MCF 10A (cell line): ENCODE data around the gene CPTP. TPM values are rescaled to one million over a fixed set of nuclear protein-coding genes. Genes with fewer than 3 reads are reported as not detected.
A peak's percentile ranks its signal among the peaks of the same experiment; 100 is the strongest.

Experiments
- BruUV-seq: library from RNA; stranded (reverse); fragments of 400-500 nt; replicated peaks from 2 replicates; lab custom pipeline; 2021; lab: Mats Ljungman, UMichigan
- CTCF ChIA-PET: fragments of 300-600 bp; sonication (Branson Sonifier 250); formaldehyde crosslinking; extraction: SDS; loops from one replicate; lab custom pipeline; 2021; ENCODE audit warnings: antibody characterized with exemption, inconsistent platforms; lab: Yijun Ruan, JAX
- POLR2A ChIA-PET: fragments of 300-600, 350-650 bp; sonication (Branson Sonifier 250); formaldehyde crosslinking; extraction: SDS; loops from one replicate; lab custom pipeline; 2020; ENCODE audit warnings: antibody characterized with exemption, inconsistent platforms; lab: Yijun Ruan, JAX
- DNase-seq: peaks from one replicate; pipeline ENCODE4 v3.0.0-alpha.2; 2018; ENCODE audit not compliant: unreplicated experiment
- H3K27ac Mint-ChIP-seq: one replicate; pipeline ENCODE4 v1.8.0; 2022; ENCODE audit warnings: mild to moderate bottlenecking, low read depth, mixed read lengths; ENCODE audit not compliant: unreplicated experiment
- H3K27me3 Mint-ChIP-seq: one replicate; pipeline ENCODE4 v1.8.0; 2022; ENCODE audit warnings: mixed read lengths; ENCODE audit not compliant: insufficient read depth, unreplicated experiment
- H3K36me3 Mint-ChIP-seq: one replicate; pipeline ENCODE4 v1.8.0; 2022; ENCODE audit warnings: mild to moderate bottlenecking, moderate library complexity, mixed read lengths; ENCODE audit not compliant: insufficient read depth, unreplicated experiment
- H3K4me1 Mint-ChIP-seq: one replicate; pipeline ENCODE4 v1.8.0; 2022; ENCODE audit warnings: mixed read lengths; ENCODE audit not compliant: insufficient read depth, unreplicated experiment
- H3K4me3 Mint-ChIP-seq: one replicate; pipeline ENCODE4 v1.8.0; 2022; ENCODE audit warnings: mild to moderate bottlenecking, moderate library complexity, mixed read lengths; ENCODE audit not compliant: unreplicated experiment
- H3K9me3 Mint-ChIP-seq: one replicate; pipeline ENCODE4 v1.8.0; 2022; ENCODE audit warnings: mixed read lengths; ENCODE audit not compliant: unreplicated experiment
- intact Hi-C: fragments of 100-400 bp; cut with micrococcal nuclease; formaldehyde crosslinking; loops from 2 replicates; pipeline ENCODE4 v1.14.1; 2022
- total RNA-seq: library from RNA; stranded (reverse); gene quantifications from 2 replicates; pipeline ENCODE4 v1.2.3, GENCODE V29; 2022
- TF ChIP-seq, protein P1 (sequence below): fragments of 200-600 bp; IDR thresholded peaks from one replicate; pipeline ENCODE4 v1.8.0; 2022; ENCODE audit warnings: antibody characterized with exemption, mild to moderate bottlenecking; ENCODE audit not compliant: unreplicated experiment

The CPTP gene
- total RNA-seq, 1 experiment from 2014 or later = 21.0 TPM

DNA sequence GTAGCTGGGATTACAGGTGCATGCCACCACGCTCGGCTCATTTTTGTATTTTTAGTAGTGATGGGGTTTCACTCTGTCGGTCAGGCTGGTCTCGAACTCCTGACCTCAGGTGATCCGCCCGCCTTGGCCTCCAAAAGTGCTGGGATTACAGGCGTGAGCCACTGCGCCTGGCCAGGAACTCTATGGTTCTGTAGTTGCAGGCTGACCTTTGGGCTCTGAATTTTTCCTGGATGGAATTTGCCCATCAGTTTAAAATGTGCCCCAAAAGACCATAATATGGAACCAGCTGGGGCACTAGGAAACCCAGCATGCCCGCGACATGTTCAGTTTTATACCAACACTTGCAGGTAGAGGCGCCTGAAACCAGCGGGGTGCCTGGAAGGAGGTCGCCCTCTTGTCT lies 46.0 kb upstream of the CPTP start:
- ChIA-PET POLR2A (no interaction called here), CTCF (interaction anchor here (0.5 to 1.5 kb wide), 3 partner anchors 13 to 25 kb away, joined by 3 to 8 read pairs (median 3); no protein-coding TSS in a partner anchor)
- Mint-ChIP-seq H3K27ac (no peak overlapping the region), H3K27me3 (no peaks in the 10 kb centered on the region), H3K4me1 (peaks cover 6% of the 10 kb centered on the region), H3K9me3 (no peaks in the 10 kb centered on the region), H3K4me3 (no peak overlapping the region), H3K36me3 (no peaks in the 10 kb centered on the region)
- TF ChIP-seq, protein P1, sequence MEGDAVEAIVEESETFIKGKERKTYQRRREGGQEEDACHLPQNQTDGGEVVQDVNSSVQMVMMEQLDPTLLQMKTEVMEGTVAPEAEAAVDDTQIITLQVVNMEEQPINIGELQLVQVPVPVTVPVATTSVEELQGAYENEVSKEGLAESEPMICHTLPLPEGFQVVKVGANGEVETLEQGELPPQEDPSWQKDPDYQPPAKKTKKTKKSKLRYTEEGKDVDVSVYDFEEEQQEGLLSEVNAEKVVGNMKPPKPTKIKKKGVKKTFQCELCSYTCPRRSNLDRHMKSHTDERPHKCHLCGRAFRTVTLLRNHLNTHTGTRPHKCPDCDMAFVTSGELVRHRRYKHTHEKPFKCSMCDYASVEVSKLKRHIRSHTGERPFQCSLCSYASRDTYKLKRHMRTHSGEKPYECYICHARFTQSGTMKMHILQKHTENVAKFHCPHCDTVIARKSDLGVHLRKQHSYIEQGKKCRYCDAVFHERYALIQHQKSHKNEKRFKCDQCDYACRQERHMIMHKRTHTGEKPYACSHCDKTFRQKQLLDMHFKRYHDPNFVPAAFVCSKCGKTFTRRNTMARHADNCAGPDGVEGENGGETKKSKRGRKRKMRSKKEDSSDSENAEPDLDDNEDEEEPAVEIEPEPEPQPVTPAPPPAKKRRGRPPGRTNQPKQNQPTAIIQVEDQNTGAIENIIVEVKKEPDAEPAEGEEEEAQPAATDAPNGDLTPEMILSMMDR = no peak
- intact Hi-C loops = no loop called here
- DNase-seq = no peak
- no TSS peak for BruUV-seq

DNA sequence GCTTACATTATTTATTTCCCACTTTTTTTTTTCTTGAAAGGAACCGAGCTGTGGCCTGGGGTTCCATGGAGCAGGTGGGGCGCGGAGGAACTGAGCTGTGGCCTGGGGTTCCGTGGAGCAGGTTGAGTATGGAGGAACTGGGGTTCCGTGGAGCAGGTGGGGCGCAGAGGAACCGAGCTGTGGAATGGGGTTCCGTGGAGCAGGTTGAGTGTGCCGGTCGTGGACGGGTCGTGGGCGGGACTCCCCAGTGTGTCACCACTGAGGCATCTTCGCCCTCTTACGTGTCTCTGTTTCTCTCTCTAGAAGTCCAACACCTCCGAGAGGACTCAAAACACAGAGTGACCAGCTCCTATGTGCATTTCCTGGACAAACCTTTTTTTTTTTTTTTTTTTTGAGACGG lies 45.6 kb upstream of the CPTP start:
- TF ChIP-seq, protein P1 = no peak
- no peak overlapping the region for H3K4me3 Mint-ChIP-seq
- peaks cover 6% of the 10 kb centered on the region for H3K4me1 Mint-ChIP-seq
- intact Hi-C loops = no loop called here
- CTCF ChIA-PET = interaction anchor here (0.5 to 1.5 kb wide), 5 partner anchors 11 to 152 kb away, joined by 3 to 8 read pairs (median 3); no protein-coding TSS in a partner anchor
- POLR2A ChIA-PET = no interaction called here
- no peaks in the 10 kb centered on the region for H3K36me3 Mint-ChIP-seq
- no peak for DNase-seq
- no peaks in the 10 kb centered on the region for H3K27me3 Mint-ChIP-seq
- BruUV-seq = no TSS peak
- no peaks in the 10 kb centered on the region for H3K9me3 Mint-ChIP-seq
- H3K27ac Mint-ChIP-seq = no peak overlapping the region

DNA sequence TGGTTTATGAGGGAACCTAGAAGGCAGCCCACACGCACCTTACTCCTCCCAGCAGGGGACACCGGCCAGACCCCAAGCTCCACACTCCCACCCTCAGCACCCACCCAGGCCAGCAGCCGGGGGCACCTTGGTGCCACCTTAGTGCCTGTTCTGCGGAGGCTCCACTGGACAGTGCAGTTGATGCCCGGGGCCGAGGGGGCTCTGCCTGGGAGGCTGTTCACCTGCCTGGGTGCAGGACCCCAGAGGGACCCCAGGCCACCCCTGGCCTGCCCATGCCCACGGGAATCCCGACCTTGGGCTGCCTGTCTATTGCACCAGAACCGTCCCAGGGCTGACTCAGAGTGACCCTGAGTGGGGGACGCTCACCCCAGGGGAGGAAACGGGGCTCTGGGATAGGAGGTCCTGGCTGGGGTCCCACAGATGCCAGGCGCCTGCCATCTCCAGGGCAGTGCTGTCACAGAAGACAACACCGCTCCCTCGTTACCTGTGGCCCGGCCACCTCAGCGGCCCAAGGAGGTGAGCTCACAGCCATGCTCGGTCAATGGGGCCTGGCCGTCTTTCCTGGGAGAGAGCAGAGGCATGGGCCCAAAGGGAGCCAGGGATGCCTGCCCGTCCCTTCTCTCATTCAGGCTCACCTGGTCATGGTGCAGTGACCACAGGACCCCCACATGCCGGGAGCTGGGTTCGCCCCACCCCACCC lies 43.7 kb upstream of the CPTP start:
- Mint-ChIP-seq H3K27me3 (no peaks in the 10 kb centered on the region), H3K9me3 (no peaks in the 10 kb centered on the region), H3K4me3 (no peak overlapping the region), H3K27ac (no peak overlapping the region), H3K4me1 (peaks cover 6% of the 10 kb centered on the region), H3K36me3 (no peaks in the 10 kb centered on the region)
- intact Hi-C loops = no loop called here
- ChIA-PET POLR2A (interaction anchor here (0.6 to 1.7 kb wide), 4 partner anchors 7 to 85 kb away, joined by 3 to 8 read pairs (median 6); partner anchors contain the start of genes B3GALT6 and UBE2J2), CTCF (interaction anchor here (0.6 to 1.0 kb wide), 4 partner anchors 10 to 159 kb away, joined by 3 read pairs; no protein-coding TSS in a partner anchor)
- no TSS peak for BruUV-seq
- DNase-seq = no peak
- TF ChIP-seq, protein P1 = no peak

DNA sequence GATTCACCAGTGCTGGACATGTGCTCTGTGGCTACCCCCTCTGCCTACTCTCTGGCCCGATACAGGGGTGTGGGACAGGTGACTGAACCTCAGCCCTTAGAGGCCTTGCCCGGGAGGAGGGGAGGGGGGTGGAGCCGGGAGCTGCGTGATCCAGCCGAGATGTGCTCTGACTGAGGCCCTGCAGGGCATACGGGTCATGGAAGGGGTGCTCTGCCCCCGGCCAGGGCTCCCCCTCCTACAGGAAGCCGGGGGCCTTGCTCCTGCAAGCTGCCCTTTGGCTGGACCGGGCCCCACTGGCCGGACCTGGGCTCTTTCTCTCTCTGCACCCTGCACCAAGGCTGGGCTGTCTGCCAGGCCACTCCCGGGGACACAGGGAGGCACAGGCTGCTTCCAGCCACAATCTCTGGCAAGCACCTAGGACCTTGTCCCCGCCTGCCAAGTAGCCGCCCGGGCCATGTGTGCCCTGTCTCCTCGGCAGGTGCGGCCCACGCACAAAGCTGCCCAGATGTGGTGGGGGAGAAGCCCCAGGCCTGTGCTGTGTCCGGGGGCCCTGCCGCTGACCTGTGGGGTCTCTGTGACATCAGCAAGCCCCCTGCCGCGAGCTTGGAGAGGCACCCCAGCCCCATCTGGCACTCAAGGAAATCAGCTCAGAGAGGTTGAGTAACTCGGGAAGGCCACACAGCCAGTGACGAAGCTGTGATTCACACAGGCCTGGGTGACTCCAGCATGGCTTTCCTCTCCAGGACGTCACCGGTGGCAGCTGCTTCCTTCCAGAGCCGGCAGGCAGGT lies 42.9 kb upstream of the CPTP start:
- Mint-ChIP-seq H3K36me3 (no peaks in the 10 kb centered on the region), H3K4me1 (peaks cover 6% of the 10 kb centered on the region), H3K4me3 (no peak overlapping the region), H3K9me3 (no peaks in the 10 kb centered on the region), H3K27me3 (no peaks in the 10 kb centered on the region), H3K27ac (peak overlapping the region; percentile 63)
- BruUV-seq = no TSS peak
- DNase-seq = peak; percentile 70
- intact Hi-C loops = no loop called here
- TF ChIP-seq, protein P1 = no peak
- POLR2A ChIA-PET = interaction anchor here (0.8 to 1.7 kb wide), 5 partner anchors 8 to 260 kb away, joined by 3 to 8 read pairs (median 4); partner anchors contain the start of genes B3GALT6, SDF4 and UBE2J2
- CTCF ChIA-PET = interaction anchor here (0.6 to 1.4 kb wide), 6 partner anchors 9 to 160 kb away, joined by 3 to 7 read pairs (median 3); no protein-coding TSS in a partner anchor
